Measurements from ENCODE around the gene MSANTD1.

MSANTD1 gene

DNA sequence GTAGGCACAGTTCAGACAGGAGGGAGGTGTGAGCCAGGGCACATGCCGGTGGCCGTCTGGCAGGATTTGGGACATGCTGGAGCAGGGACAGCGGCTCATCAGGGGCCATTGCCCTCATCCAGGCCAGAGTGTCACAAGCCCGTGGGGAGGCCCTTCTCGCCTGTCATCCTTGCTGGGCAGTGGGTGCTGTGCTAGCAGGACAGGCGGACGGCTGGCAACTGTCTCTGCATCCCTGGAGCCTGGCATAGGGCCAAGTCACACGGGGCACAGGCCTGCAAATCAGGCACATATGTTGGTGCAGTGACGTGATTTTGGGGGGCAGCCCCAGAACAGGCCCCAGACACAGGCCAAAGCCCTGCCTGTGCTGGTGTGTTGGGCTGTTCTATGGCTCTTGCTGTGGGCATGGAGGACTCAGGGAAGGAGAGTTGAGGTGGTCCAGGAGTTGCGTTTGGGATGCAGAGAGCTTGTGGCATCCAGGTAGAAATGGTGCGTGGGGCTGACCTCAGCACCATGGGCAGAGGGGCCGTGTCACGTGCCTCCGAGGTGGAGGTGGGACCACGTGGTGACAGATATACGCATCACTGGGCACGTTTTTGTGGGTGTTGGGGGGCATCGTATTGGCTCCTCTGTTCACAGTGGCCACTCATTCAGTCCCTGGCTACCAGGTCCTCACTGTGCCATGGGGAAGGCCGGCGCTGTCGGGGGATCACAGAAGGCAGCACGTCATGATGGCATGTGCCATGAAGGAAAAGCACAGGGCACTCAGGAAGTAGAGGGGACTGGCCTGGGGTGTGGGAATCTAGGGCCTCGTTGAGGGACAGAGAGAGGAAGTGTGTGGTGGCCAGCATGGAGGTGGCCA is 14.6 kb upstream of the MSANTD1 start:
- no peak for DNase-seq

GRCh38 chr4:3235030-3235345 is 14.0 kb upstream of the MSANTD1 start:
- no peak for DNase-seq

GRCh38 chr4:3235581-3235980 is 13.4 kb upstream of the MSANTD1 start:
- DNase-seq = no peak

GRCh38 chr4:3236326-3236878 is 12.6 kb upstream of the MSANTD1 start:
- no peak for DNase-seq

DNA sequence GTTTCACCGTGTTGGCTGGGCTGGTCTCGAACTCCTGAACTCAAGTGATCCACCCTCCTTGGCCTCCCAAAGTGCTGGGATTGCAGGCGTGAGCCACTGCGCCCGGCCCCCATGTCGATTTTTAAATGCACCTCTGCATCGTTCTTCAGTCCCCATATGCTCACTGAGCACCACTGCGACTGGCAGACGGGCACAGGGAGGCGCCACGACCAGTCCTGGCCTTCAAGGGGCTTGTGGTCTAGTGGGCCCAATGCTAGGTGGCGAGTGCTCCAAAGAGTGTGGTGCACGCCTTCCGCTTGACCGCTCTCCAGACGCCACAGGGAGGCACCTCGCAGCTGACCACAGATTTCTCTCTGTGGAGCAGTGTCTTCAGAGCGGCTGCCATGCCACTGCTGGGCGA is 11.7 kb upstream of the MSANTD1 start:
- DNase-seq = no peak

DNA sequence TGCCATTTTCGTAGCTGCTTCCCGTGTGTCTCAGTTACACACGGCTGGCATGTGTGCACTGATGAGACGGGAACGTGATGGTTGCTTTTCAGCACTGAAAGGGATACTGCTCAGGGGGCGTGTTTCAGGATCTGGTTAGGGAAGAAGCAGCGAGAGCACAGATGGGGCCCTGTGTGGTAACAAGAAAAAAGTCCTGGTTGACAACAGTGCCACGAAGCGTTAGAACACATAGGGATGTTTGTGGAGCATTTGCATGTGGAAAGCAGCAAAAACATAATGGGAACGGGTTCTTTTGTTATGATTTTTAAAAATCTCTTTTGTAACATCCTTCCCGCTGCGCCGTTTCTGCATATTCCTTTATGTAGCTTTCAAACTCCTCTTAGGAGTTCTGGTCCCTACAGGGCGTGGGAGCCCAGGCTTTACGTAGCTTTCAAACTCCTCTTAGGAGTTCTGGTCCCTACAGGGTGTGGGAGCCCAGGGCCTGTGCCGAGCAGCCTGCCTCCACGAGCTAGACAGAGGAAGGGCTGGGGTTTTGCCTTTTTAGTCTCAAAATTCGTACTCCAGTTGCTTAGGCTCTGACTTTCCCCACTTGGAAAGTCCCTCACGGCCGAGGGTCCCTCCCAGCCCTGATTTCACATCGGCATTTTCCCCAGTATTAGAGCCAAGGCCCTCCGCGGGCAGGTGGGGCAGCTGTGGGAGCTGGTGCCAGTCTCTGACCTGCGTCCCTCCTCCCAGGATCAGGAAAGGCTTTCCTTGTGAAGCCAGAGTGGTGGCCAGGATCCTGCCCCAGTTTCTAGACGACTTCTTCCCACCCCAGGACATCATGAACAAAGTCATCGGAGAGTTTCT is 11.0 kb upstream of the MSANTD1 start:
- no peak for DNase-seq

DNA sequence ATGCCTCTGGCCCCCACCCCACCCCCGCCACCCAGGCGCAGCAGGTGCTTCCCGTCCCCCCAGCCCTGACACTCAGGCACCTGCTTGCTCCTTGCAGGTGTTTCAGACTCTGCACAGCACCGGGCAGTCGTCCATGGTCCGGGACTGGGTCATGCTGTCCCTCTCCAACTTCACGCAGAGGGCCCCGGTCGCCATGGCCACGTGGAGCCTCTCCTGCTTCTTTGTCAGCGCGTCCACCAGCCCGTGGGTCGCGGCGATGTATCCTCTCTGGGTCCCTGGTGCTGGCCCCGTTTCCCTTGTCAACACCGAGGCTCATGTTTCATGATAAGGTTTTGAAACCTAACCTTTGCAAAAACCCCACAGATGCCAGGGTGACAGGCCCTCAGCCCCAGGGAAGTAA is 10.2 kb upstream of the MSANTD1 start:
- no peak for DNase-seq

- DNase-seq = no peak
Observed at GRCh38 chr4:3239303-3239702, 9.7 kb upstream of the MSANTD1 start.

DNA sequence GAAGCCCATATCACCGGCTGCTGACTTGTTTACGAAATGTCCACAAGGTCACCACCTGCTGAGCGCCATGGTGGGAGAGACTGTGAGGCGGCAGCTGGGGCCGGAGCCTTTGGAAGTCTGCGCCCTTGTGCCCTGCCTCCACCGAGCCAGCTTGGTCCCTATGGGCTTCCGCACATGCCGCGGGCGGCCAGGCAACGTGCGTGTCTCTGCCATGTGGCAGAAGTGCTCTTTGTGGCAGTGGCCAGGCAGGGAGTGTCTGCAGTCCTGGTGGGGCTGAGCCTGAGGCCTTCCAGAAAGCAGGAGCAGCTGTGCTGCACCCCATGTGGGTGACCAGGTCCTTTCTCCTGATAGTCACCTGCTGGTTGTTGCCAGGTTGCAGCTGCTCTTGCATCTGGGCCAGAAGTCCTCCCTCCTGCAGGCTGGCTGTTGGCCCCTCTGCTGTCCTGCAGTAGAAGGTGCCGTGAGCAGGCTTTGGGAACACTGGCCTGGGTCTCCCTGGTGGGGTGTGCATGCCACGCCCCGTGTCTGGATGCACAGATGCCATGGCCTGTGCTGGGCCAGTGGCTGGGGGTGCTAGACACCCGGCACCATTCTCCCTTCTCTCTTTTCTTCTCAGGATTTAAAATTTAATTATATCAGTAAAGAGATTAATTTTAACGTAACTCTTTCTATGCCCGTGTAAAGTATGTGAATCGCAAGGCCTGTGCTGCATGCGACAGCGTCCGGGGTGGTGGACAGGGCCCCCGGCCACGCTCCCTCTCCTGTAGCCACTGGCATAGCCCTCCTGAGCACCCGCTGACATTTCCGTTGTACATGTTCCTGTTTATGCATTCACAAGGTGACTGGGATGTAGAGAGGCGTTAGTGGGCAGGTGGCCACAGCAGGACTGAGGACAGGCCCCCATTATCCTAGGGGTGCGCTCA is 8.7 kb upstream of the MSANTD1 start:
- no peak for DNase-seq

DNA sequence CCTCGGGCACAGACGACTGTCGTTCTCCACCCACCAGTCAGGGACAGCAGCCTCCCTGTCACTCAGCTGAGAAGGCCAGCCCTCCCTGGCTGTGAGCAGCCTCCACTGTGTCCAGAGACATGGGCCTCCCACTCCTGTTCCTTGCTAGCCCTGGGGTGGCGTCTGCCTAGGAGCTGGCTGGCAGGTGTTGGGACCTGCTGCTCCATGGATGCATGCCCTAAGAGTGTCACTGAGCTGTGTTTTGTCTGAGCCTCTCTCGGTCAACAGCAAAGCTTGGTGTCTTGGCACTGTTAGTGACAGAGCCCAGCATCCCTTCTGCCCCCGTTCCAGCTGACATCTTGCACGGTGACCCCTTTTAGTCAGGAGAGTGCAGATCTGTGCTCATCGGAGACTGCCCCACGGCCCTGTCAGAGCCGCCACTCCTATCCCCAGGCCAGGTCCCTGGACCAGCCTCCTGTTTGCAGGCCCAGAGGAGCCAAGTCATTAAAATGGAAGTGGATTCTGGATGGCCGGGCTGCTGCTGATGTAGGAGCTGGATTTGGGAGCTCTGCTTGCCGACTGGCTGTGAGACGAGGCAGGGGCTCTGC is 7.9 kb upstream of the MSANTD1 start:
- DNase-seq = no peak

- no peak for DNase-seq
Observed at GRCh38 chr4:3241898-3242524, 6.9 kb upstream of the MSANTD1 start.

DNA sequence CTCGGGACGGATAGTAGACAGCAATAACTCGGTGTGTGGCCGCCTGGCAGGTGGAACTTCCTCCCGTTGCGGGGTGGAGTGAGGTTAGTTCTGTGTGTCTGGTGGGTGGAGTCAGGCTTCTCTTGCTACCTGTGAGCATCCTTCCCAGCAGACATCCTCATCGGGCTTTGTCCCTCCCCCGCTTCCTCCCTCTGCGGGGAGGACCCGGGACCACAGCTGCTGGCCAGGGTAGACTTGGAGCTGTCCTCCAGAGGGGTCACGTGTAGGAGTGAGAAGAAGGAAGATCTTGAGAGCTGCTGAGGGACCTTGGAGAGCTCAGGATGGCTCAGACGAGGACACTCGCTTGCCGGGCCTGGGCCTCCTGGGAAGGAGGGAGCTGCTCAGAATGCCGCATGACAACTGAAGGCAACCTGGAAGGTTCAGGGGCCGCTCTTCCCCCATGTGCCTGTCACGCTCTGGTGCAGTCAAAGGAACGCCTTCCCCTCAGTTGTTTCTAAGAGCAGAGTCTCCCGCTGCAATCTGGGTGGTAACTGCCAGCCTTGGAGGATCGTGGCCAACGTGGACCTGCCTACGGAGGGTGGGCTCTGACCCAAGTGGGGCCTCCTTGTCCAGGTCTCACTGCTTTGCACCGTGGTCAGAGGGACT is 5.7 kb upstream of the MSANTD1 start:
- DNase-seq = no peak

DNA sequence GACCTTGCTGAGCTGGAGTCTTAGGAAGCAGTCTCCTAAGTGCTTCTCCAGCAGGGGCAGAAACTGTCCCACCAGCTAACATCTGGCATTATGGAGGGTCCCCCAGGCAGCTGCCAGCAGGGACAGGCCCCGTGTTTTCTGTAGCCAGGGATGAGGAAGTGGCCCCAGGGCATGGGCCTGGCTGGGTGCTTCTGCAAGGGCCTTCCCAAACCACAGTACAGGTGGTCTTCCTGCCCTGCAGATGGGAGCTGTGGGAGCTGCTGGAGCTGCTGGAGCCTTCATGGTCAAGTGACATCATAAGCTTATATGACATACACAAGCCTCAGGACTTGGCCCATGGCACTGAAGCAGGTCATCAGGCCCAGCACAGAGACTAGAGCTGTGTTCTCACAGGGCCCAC is 5.0 kb upstream of the MSANTD1 start:
- no peak for DNase-seq

GRCh38 chr4:3244747-3245146 is 4.2 kb upstream of the MSANTD1 start:
- no peak for DNase-seq

DNA sequence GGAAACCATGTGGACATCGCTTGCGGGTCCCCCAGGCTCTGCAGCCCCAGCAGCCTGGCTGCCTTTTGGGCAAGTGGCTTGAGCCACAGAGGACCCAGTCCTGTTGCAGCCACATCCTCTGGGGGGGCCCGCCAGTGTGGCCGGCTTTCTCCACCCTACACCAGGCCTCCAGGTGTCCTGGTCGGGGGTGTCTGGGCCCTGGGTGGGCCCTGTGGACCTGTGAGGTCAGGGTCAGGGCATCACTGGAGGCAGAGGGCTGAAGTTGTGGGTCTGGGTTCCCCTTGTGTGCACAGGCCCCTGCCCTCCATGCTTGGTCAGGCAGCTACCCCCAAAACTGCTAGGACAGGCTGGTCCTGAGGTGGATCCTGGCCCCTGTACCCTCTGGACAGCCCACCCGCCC is 3.3 kb upstream of the MSANTD1 start:
- no peak for DNase-seq

DNA sequence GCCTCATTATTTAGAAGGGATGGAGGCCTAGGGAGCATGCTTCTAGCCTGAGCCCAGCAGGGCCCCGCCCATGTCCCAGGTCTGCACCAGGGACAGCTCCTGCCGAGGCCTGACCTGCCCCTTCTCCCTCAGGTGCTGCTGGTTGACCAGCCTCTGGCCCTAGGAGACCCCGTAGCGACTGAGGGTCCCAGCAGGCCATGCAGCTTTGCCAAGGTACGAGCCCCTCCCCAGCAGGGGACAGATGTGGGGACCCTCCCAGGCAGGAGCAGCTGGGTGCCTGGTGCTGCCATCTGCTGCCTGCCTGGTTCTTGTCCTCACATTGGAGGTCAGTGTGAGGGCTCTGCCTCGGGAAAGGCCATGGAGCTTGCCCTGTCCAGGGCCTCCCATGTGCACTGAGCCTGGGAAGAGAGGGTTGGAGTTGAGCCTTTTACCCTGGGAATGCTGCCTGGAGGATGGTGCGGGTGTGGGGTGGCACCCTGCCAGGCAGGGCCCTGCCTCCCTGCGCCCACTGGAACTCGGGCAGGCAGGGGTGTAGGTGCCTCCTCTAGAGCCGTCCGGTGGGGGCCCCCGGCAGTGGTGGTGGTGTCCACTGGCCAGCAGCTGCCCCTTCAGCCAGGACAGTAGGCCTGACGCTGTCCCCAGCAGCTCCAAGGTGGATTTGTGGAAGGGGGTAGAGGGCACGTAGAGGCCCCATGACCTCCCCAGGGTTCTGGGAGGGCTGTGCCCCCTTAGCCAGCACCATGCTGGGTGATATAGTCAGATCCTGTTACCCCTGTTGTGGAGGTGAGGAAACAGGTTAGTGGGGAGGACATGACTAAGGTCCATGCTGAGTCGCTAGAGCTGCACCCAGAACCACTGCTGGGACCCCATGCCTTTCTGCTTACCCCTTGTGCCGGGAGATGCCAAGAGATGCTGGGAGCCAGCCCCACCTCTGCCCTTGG is 2.2 kb upstream of the MSANTD1 start:
- DNase-seq = no peak

GRCh38 chr4:3247399-3248177 is 1.4 kb upstream of the MSANTD1 start:
- no peak for DNase-seq

- no peak for DNase-seq
Observed at GRCh38 chr4:3248178-3248480, 830 bp upstream of the MSANTD1 start.

DNA sequence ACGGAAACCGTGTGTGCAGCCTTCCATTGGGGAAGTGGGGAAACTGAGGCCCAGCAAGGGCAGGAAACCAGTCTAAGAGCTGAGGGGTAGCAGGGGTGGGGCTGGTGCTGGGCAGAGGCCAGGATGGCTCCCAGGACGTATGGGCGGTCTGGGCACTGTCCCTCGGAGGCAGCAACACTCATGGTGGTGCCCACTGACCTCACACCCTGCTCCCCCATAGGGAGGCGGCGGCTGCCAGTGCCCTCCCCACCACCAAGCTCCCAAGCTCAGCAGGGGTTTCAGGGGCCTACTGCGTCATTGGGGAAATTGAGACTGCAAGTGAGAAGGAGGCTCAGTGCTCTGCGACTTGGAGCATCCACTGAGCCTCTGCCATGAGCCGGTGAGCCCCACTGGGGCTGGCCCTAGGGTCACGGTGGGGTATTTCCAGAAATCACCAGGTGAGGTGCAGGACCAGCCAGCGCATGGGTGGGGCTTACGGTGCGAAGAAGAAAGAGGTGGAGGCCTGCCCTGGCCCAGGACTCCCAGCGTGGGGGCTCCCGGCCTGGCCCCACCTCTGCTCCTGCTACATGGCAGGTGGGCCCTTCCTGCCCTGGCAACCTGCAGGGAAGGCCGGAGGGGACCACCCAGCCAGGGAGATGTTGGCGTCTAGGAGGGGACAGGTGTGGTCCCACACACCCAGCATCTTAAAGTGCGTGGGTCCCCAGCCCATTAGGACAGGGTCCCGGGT is 915 bp downstream of the MSANTD1 start:
- no peak for DNase-seq

All from DMS79 (cell line).